ENCODE measurements around the gene KRTAP9-7.
A peak's percentile ranks its signal among the peaks of the same experiment; 100 is the strongest.

KRTAP9-7 gene

GRCh38 chr17:41287050-41287449 is 11.6 kb downstream of the KRTAP9-7 start:
- POLR2A ChIA-PET: no interaction called here
- peak; percentile 1 for DNase-seq (ENCODE audit: extremely low spot score)
- CTCF ChIA-PET: no interaction called here
- TF ChIP-seq CTCF (IDR thresholded peaks at IDR 0.05; ENCODE audit: control extremely low read depth, extremely low read depth, low read depth, missing control alignments): no peak

GRCh38 chr17:41294016-41294415 is 18.5 kb downstream of the KRTAP9-7 start:
- no peak for DNase-seq (ENCODE audit: extremely low spot score)
- POLR2A ChIA-PET: no interaction called here
- no peak for TF ChIP-seq CTCF (IDR thresholded peaks at IDR 0.05; ENCODE audit: control extremely low read depth, extremely low read depth, low read depth, missing control alignments)
- CTCF ChIA-PET: no interaction called here

- POLR2A ChIA-PET: no interaction called here
Observed at GRCh38 chr17:41296846-41297245, 21.3 kb downstream of the KRTAP9-7 start.

GRCh38 chr17:41298458-41299135 is 23.1 kb downstream of the KRTAP9-7 start:
- no peak for TF ChIP-seq CTCF (IDR thresholded peaks at IDR 0.05; ENCODE audit: control extremely low read depth, extremely low read depth, low read depth, missing control alignments)
- POLR2A ChIA-PET: no interaction called here
- CTCF ChIA-PET: no interaction called here
- DNase-seq (ENCODE audit: extremely low spot score): no peak

More at GRCh38 chr17:41296846-41297245, 21.3 kb downstream of the KRTAP9-7 start:
- no peak for DNase-seq (ENCODE audit: extremely low spot score)
- CTCF ChIA-PET: no interaction called here
- no peak for TF ChIP-seq CTCF (IDR thresholded peaks at IDR 0.05; ENCODE audit: control extremely low read depth, extremely low read depth, low read depth, missing control alignments)

GRCh38 chr17:41301204-41301790 is 25.8 kb downstream of the KRTAP9-7 start:
- TF ChIP-seq CTCF (IDR thresholded peaks at IDR 0.05; ENCODE audit: control extremely low read depth, extremely low read depth, low read depth, missing control alignments): no peak
- POLR2A ChIA-PET: no interaction called here
- CTCF ChIA-PET: no interaction called here
- DNase-seq (ENCODE audit: extremely low spot score): no peak

GRCh38 chr17:41301916-41302901 is 26.7 kb downstream of the KRTAP9-7 start, which contains the start of gene KRTAP29-1:
Gene KRTAP29-1 (minus strand): TSS chr17:41302851. CDS start chr17:41302851, 0 bp downstream.
- CTCF ChIA-PET: interaction anchor here (1.9 kb wide), 1 partner anchor 20 kb away, joined by 6 read pairs; no protein-coding TSS in a partner anchor
- DNase-seq (ENCODE audit: extremely low spot score): no peak
- no peak for TF ChIP-seq CTCF (IDR thresholded peaks at IDR 0.05; ENCODE audit: control extremely low read depth, extremely low read depth, low read depth, missing control alignments)
- POLR2A ChIA-PET: no interaction called here

Measured in GM10248 (cell line).